HCT116 (cell line): ENCODE measurements around the gene HNF4A. TPM values are rescaled to one million over a fixed set of nuclear protein-coding genes. Genes with fewer than 3 reads are reported as not detected.

ENCODE experiments used
- ATAC-seq: fragments of 200-7000 bp; cut with Tn5 transposase; 2 replicates; pipeline ENCODE4 v1.9.1; 2020; ENCODE audit warnings: mild to moderate bottlenecking, moderate library complexity
- BruUV-seq: library from RNA; stranded (reverse); fragments of 400-500 nt; replicated peaks from 2 replicates; lab custom pipeline; 2021; lab: Mats Ljungman, UMichigan
- CTCF ChIA-PET: fragments of 300-600 bp; sonication (Branson Sonifier 250); formaldehyde crosslinking; loops from one replicate; lab custom pipeline; 2021; ENCODE audit warnings: antibody characterized with exemption; lab: Charles Lee
- POLR2A ChIA-PET: fragments of 300-600, 350-600 bp; sonication (Branson Sonifier 250); formaldehyde crosslinking; loops from one replicate; lab custom pipeline; 2021; ENCODE audit warnings: antibody characterized with exemption; lab: Charles Lee
- RAD21 ChIA-PET, 2 experiments: fragments of 300-600 bp; sonication (Branson Sonifier 250); formaldehyde crosslinking; loops; one replicate each; lab custom pipeline; 2023; ENCODE audit warnings: low total read pairs in 2 of 2; ENCODE audit not compliant: uncharacterized antibody in 2 of 2, unreplicated experiment in 2 of 2, low non-redundant PET in 1 of 2; lab: Charles Lee
- DNase-seq: peaks from one replicate; pipeline ENCODE4 v3.0.0-alpha.2; 2010; ENCODE audit warnings: low read depth, low spot score
- H2AFZ ChIP-seq: fragments of 200-600 bp; shearing (Covaris generic), sonication (generic); 2 replicates; pipeline ENCODE4 v1.6.1; 2017; ENCODE audit warnings: low read depth, mixed run types, mixed read lengths, antibody characterized with exemption, low read length; ENCODE audit not compliant: poor library complexity, severe bottlenecking
- H3K27ac ChIP-seq: 2 replicates; pipeline ENCODE4 v1.5.1; 2012; ENCODE audit warnings: low read depth, low read length
- H3K27me3 ChIP-seq: fragments of 200-600 bp; sonication (generic); 2 replicates; pipeline ENCODE4 v1.6.1; 2016; ENCODE audit warnings: mixed run types, low read length, mixed read lengths; ENCODE audit not compliant: insufficient read depth
- H3K36me3 ChIP-seq, 2 experiments: fragments of 200-500 bp in 1 of 2; fragments of 200-600 bp in 1 of 2; sonication (Bioruptor generic) in 1 of 2; sonication (generic) in 1 of 2; 2 replicates each; pipeline versions ENCODE4 v1.5.1 to v1.6.1; 2014 to 2016; ENCODE audit warnings: low read length in 2 of 2, inconsistent platforms in 1 of 2, mixed read lengths in 1 of 2, mixed run types in 1 of 2; ENCODE audit not compliant: insufficient read depth in 2 of 2, control insufficient read depth in 1 of 2
- H3K4me1 ChIP-seq, 2 experiments: fragments of 200-600 bp in 1 of 2; sonication (generic) in 1 of 2; 2 replicates each; pipeline versions ENCODE4 v1.5.1 to v1.6.1; 2012 to 2017; ENCODE audit warnings: low read length in 2 of 2, inconsistent platforms in 1 of 2, mild to moderate bottlenecking in 1 of 2, mixed read lengths in 1 of 2, mixed run types in 1 of 2, moderate library complexity in 1 of 2; ENCODE audit not compliant: insufficient read depth in 2 of 2, control insufficient read depth in 1 of 2
- H3K4me2 ChIP-seq: fragments of 200-600 bp; sonication (generic); 2 replicates; pipeline ENCODE4 v1.6.1; 2017; ENCODE audit warnings: mixed run types, low read length, mixed read lengths
- H3K4me3 ChIP-seq, 2 experiments: fragments of 200-600 bp in 1 of 2; sonication (generic) in 1 of 2; replicated peaks in 1 of 2; 2 replicates each; pipeline ENCODE4 v1.5.1; 2011 to 2016; ENCODE audit warnings: low read length in 2 of 2, control low read depth in 1 of 2, low read depth in 1 of 2, mild to moderate bottlenecking in 1 of 2, mixed read lengths in 1 of 2, mixed run types in 1 of 2
- H3K79me2 ChIP-seq: fragments of 200-600 bp; sonication (generic); 2 replicates; pipeline ENCODE4 v1.6.1; 2017; ENCODE audit warnings: mild to moderate bottlenecking, mixed run types, low read length, moderate library complexity, mixed read lengths; ENCODE audit not compliant: insufficient read depth
- H3K9ac ChIP-seq: fragments of 200-600 bp; sonication (generic); 2 replicates; pipeline ENCODE4 v1.6.1; 2016; ENCODE audit warnings: low read length, mixed read lengths
- H3K9me2 ChIP-seq: fragments of 200-600 bp; sonication (generic), shearing (Covaris generic); 2 replicates; pipeline ENCODE4 v1.6.1; 2017; ENCODE audit warnings: mixed run types, mild to moderate bottlenecking, moderate library complexity; ENCODE audit not compliant: insufficient read depth
- H3K9me3 ChIP-seq, 2 experiments: fragments of 200-500 bp in 1 of 2; fragments of 200-600 bp in 1 of 2; sonication (Bioruptor generic) in 1 of 2; sonication (generic) in 1 of 2; 2 replicates each; pipeline ENCODE4 v1.6.1; 2014 to 2017; ENCODE audit warnings: low read length in 2 of 2, mixed read lengths in 2 of 2, inconsistent platforms in 1 of 2, low read depth in 1 of 2, mild to moderate bottlenecking in 1 of 2, mixed run types in 1 of 2, moderate library complexity in 1 of 2; ENCODE audit not compliant: control insufficient read depth in 1 of 2, insufficient read depth in 1 of 2
- H4K20me1 ChIP-seq: fragments of 200-600 bp; sonication (generic), shearing (Covaris generic); 2 replicates; pipeline ENCODE4 v1.6.1; 2017; ENCODE audit warnings: mixed run types, mild to moderate bottlenecking, moderate library complexity; ENCODE audit not compliant: insufficient read depth
- EGR1 ChIP-seq: IDR thresholded peaks from 2 replicates; pipeline ENCODE4 v1.6.1; 2012; ENCODE audit warnings: low read depth
- MAX ChIP-seq: IDR thresholded peaks from 2 replicates; pipeline ENCODE4 v1.6.1; 2012
- RAD21 ChIP-seq: IDR thresholded peaks from 2 replicates; pipeline ENCODE4 v1.6.1; 2012; ENCODE audit warnings: low read depth, mild to moderate bottlenecking
- TCF7L2 ChIP-seq: IDR thresholded peaks from 2 replicates; pipeline ENCODE4 v1.7.0; 2011; ENCODE audit warnings: borderline replicate concordance, inconsistent platforms; ENCODE audit not compliant: insufficient read depth, insufficient read length; ENCODE audit errors: extremely low read depth
- ZBTB33 ChIP-seq: IDR thresholded peaks from 2 replicates; pipeline ENCODE4 v1.6.1; 2011; ENCODE audit warnings: mild to moderate bottlenecking, low read length, moderate library complexity; ENCODE audit not compliant: insufficient replicate concordance; ENCODE audit errors: extremely low read depth
- intact Hi-C: fragments of 100-400 bp; cut with micrococcal nuclease; formaldehyde crosslinking; loops from 2 replicates; pipeline ENCODE4 v1.10.0; 2022
- total RNA-seq: library from RNA; stranded (reverse); gene quantifications from one replicate; pipeline ENCODE4 v1.2.1, GENCODE V29; 2021; ENCODE audit not compliant: unreplicated experiment

HNF4A gene
- total RNA-seq, 1 experiment from 2014 or later: 7.4 TPM

- H4K20me1 ChIP-seq: no peaks in the 10 kb centered on the region
- no peak for ATAC-seq
- TF ChIP-seq MAX (no peak), RAD21 (no peak), ZBTB33 (no peak), TCF7L2 (no peak), EGR1 (no peak)
- TF ChIP-seq, all 23 proteins: peak for 0
- no peak for DNase-seq
- no TSS peak for BruUV-seq
- no peaks in the 10 kb centered on the region for H3K79me2 ChIP-seq
- CTCF ChIA-PET: no interaction called here
- POLR2A ChIA-PET: no interaction called here
- H3K4me1 ChIP-seq: peaks cover 0 to 8% of the 10 kb centered on the region in 2 experiments; a peak in 1 of 4 replicates
- no peak overlapping the region for H3K27ac ChIP-seq
- no peaks in the 10 kb centered on the region for H3K9me2 ChIP-seq
- intact Hi-C loops: loop anchor here (10.0 kb wide), 1 partner anchor 153 kb away; the partner anchor contains the start of gene FITM2
- H3K36me3 ChIP-seq: no peaks in the 10 kb centered on the region
- H3K9me3 ChIP-seq: no peaks in the 10 kb centered on the region
- no peak overlapping the region for H3K9ac ChIP-seq
- no peak overlapping the region for H3K4me3 ChIP-seq
- RAD21 ChIA-PET: no interaction called here
- no peak overlapping the region for H3K4me2 ChIP-seq
- H3K27me3 ChIP-seq: no peaks in the 10 kb centered on the region
- no peak overlapping the region for H2AFZ ChIP-seq
Observed at GRCh38 chr20:44468044-44468782, 112.7 kb downstream of the HNF4A start.
